Stomach (tissue), 4 donors: ENCODE data around the gene SYNDIG1.

ENCODE experiments used
- CTCF ChIP-seq, 7 experiments: fragments of 450-650 bp in 4 of 7; fragments of 200-600 bp in 3 of 7; sonication (generic) in 3 of 7; IDR thresholded peaks; one replicate each; pipeline ENCODE4 v1.5.1; 2016 to 2019; ENCODE audit warnings: antibody characterized with exemption in 7 of 7, control low read depth in 2 of 7, mild to moderate bottlenecking in 1 of 7
- POLR2A ChIP-seq, 4 donors: fragments of 450-650 bp; IDR thresholded peaks; one replicate each; pipeline ENCODE4 v1.6.1; 2016; ENCODE audit warnings: antibody characterized with exemption in 4 of 4, control low read depth in 2 of 4, mild to moderate bottlenecking in 1 of 4, moderate library complexity in 1 of 4
- POLR2AphosphoS5 ChIP-seq, 3 donors: sonication (generic); formaldehyde crosslinking; IDR thresholded peaks; one replicate each; pipeline ENCODE4 v1.6.1; 2016; ENCODE audit warnings: antibody characterized with exemption in 3 of 3

- TF ChIP-seq POLR2A (IDR thresholded peaks at IDR 0.05) (no peak), CTCF (IDR thresholded peaks at IDR 0.05) (no peak), POLR2AphosphoS5 (IDR thresholded peaks at IDR 0.05) (no peak)
Measured at GRCh38 chr20:24700166-24700860, 230.9 kb downstream of the SYNDIG1 start.
